ENCODE measurements around the gene HOXA3.

Gene HOXA3

GRCh38 chr7:27126596-27127327 lies 25.6 kb downstream of the HOXA3 start:
- no peak for DNase-seq

GRCh38 chr7:27125986-27126394 lies 26.4 kb downstream of the HOXA3 start:
- DNase-seq: no peak

GRCh38 chr7:27124902-27125689 lies 27.3 kb downstream of the HOXA3 start:
- DNase-seq: no peak

GRCh38 chr7:27124096-27124901 lies 28.1 kb downstream of the HOXA3 start:
- DNase-seq: no peak

GRCh38 chr7:27123477-27124053 lies 28.8 kb downstream of the HOXA3 start:
- no peak for DNase-seq

- no peak for DNase-seq
These were observed 29.3 kb downstream of the HOXA3 start for GRCh38 chr7:27123007-27123476.

- no peak for DNase-seq
These were observed 30.1 kb downstream of the HOXA3 start for GRCh38 chr7:27122077-27122910.

GRCh38 chr7:27121684-27122076 lies 30.7 kb downstream of the HOXA3 start:
- DNase-seq: no peak

- DNase-seq: no peak
These were observed 32.9 kb downstream of the HOXA3 start for GRCh38 chr7:27119412-27119911.

- no peak for DNase-seq
These were observed 33.8 kb downstream of the HOXA3 start for GRCh38 chr7:27118580-27118979.

GRCh38 chr7:27117887-27118491 lies 34.4 kb downstream of the HOXA3 start:
- no peak for DNase-seq

- DNase-seq: no peak
These were observed 35.2 kb downstream of the HOXA3 start for GRCh38 chr7:27116962-27117886.

GRCh38 chr7:27116031-27116961 lies 36.1 kb downstream of the HOXA3 start:
- DNase-seq: no peak

GRCh38 chr7:27115221-27116026 lies 37.0 kb downstream of the HOXA3 start:
- DNase-seq: no peak

- no peak for DNase-seq
These were observed 37.5 kb downstream of the HOXA3 start for GRCh38 chr7:27114881-27115220.

- DNase-seq: no peak
These were observed 38.2 kb downstream of the HOXA3 start for GRCh38 chr7:27113991-27114769.
